Central memory CD4-positive, alpha-beta T cell (primary cell): ENCODE results near the gene STX8.

ENCODE experiments used
- DNase-seq: peaks from one replicate; pipeline ENCODE4 v3.0.0; 2022

Gene STX8

DNA sequence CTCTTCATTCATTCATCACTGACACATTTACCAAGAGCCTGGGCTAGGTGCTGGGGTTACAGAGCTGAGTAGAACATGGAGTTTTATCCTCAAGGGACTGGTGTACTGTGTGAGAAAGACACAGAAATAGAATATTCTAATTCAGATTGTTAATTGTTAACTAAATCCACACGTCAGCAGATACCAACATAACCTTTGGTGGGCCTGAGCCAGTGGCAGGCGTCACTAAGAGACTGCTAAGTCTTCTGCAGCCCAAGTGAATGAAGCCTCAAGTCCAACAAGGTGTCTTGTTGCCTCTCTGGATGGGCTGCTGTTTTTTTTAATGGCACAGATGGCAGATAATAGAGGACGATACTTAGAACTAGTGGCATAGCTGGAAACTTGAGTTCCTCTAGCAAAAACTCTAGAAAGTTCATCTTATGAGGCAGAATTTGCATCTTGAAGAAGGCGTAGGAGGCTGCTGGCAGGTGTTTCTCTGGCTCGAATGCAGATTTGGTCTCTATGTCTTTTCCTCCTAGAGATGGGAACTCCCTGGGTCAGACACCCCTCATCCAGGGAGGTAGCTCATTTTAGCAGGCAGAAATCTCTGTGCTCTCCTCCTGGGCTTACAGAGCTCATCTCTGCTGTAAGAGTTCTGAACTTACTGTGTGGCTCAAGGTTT, 374.8 kb downstream of the STX8 start:
- DNase-seq: no peak
